Jurkat, Clone E6-1 (cell line): ENCODE measurements around the gene EPYC. TPM values are rescaled to one million over a fixed set of nuclear protein-coding genes. Genes with fewer than 3 reads are reported as not detected.

Source experiments
- DNase-seq: peaks from one replicate; pipeline ENCODE4 v3.0.0-alpha.2; 2011; ENCODE audit warnings: low read depth, low spot score
- H3K4me3 ChIP-seq: 2 replicates; pipeline ENCODE4 v1.5.1; 2011; ENCODE audit warnings: mild to moderate bottlenecking, low read length, control low read depth, moderate library complexity
- polyA plus RNA-seq: library from polyadenylated mRNA; unstranded; fragments of >200 nt; gene quantifications from one replicate; pipeline ENCODE4 v1.2.1, GENCODE V29; 2012; ENCODE audit warnings: missing spikeins; ENCODE audit not compliant: insufficient read length, insufficient read depth

EPYC gene
- polyA plus RNA-seq, result not detected

GRCh38 chr12:91004872-91005271, at the start of gene EPYC:
TSS of gene EPYC (minus strand) at chr12:91004972. CDS start at chr12:91002565, 2,407 bp downstream.
- DNase-seq, result no peak
- H3K4me3 ChIP-seq, result no peak within 1 kb of the TSS

- no peak for DNase-seq
- no peak overlapping the region for H3K4me3 ChIP-seq
Measured at GRCh38 chr12:91053951-91054715, 49.4 kb upstream of the EPYC start.

GRCh38 chr12:91052026-91052425, 47.3 kb upstream of the EPYC start:
- H3K4me3 ChIP-seq, result no peak overlapping the region
- no peak for DNase-seq

GRCh38 chr12:91044586-91044985, 39.8 kb upstream of the EPYC start:
- no peak for DNase-seq
- no peak overlapping the region for H3K4me3 ChIP-seq

- H3K4me3 ChIP-seq, result no peak overlapping the region
- no peak for DNase-seq
Measured at GRCh38 chr12:91043408-91043807, 38.6 kb upstream of the EPYC start.

GRCh38 chr12:91040096-91040755, 35.5 kb upstream of the EPYC start:
- no peak overlapping the region for H3K4me3 ChIP-seq
- no peak for DNase-seq

- H3K4me3 ChIP-seq, result no peak overlapping the region
- no peak for DNase-seq
Measured at GRCh38 chr12:91037276-91037675, 32.5 kb upstream of the EPYC start.

GRCh38 chr12:91033251-91033650, 28.5 kb upstream of the EPYC start:
- no peak overlapping the region for H3K4me3 ChIP-seq
- no peak for DNase-seq

- DNase-seq, result no peak
Measured at GRCh38 chr12:91023326-91024004, 18.7 kb upstream of the EPYC start.

GRCh38 chr12:91021076-91021475, 16.3 kb upstream of the EPYC start:
- no peak overlapping the region for H3K4me3 ChIP-seq
- DNase-seq, result no peak

More at GRCh38 chr12:91023326-91024004, 18.7 kb upstream of the EPYC start:
- H3K4me3 ChIP-seq, result no peak overlapping the region

GRCh38 chr12:91019455-91019854, 14.7 kb upstream of the EPYC start:
- no peak for DNase-seq
- H3K4me3 ChIP-seq, result no peak overlapping the region

GRCh38 chr12:91017511-91018263, 12.9 kb upstream of the EPYC start:
- no peak for DNase-seq
- no peak overlapping the region for H3K4me3 ChIP-seq

GRCh38 chr12:91017043-91017442, 12.3 kb upstream of the EPYC start:
- no peak for DNase-seq
- no peak overlapping the region for H3K4me3 ChIP-seq

- DNase-seq, result no peak
- no peak overlapping the region for H3K4me3 ChIP-seq
Measured at GRCh38 chr12:91009319-91009950, 4.7 kb upstream of the EPYC start.

GRCh38 chr12:91007531-91008290, 2.9 kb upstream of the EPYC start:
- H3K4me3 ChIP-seq, result no peak overlapping the region
- DNase-seq, result no peak

- DNase-seq, result no peak
- H3K4me3 ChIP-seq, result no peak overlapping the region
Measured at GRCh38 chr12:91003737-91004136, 1.0 kb downstream of the EPYC start.

GRCh38 chr12:91001306-91001705, 3.5 kb downstream of the EPYC start:
- H3K4me3 ChIP-seq, result no peak overlapping the region
- DNase-seq, result no peak

- DNase-seq, result no peak
- H3K4me3 ChIP-seq, result no peak overlapping the region
Measured at GRCh38 chr12:90999966-91000365, 4.8 kb downstream of the EPYC start.
